Liver (tissue), 3 donors: ENCODE data around the gene ATP11C.
"Not testable (repeated sequence)": the region's sequence is repeated elsewhere in the genome, so short reads cannot be mapped to it uniquely, and the experiment has no call there.

Source experiments
- GABPA ChIP-seq, 2 donors: IDR thresholded peaks in 1 of 2; conservative IDR thresholded peaks in 1 of 2; 2 replicates each; pipeline ENCODE4 v1.6.1; 2016; ENCODE audit warnings: antibody characterized with exemption in 2 of 2, mild to moderate bottlenecking in 1 of 2, moderate library complexity in 1 of 2
- JUND ChIP-seq, 2 donors: IDR thresholded peaks; 2 replicates each; pipeline ENCODE4 v1.6.1; 2016; ENCODE audit warnings: antibody characterized with exemption in 2 of 2
- TF ChIP-seq, protein P1 (sequence below): fragments of 150-350 bp; IDR thresholded peaks from 2 replicates; pipeline ENCODE4 v1.5.1; 2017; ENCODE audit warnings: improper control_type of control experiment, low read depth, low read length; ENCODE audit not compliant: missing input control
- TF ChIP-seq, protein P2 (sequence below): IDR thresholded peaks from 2 replicates; pipeline ENCODE4 v1.6.1; 2016; ENCODE audit warnings: antibody characterized with exemption
- donor health status: healthy.
- donor health status: healthy.

DNA sequence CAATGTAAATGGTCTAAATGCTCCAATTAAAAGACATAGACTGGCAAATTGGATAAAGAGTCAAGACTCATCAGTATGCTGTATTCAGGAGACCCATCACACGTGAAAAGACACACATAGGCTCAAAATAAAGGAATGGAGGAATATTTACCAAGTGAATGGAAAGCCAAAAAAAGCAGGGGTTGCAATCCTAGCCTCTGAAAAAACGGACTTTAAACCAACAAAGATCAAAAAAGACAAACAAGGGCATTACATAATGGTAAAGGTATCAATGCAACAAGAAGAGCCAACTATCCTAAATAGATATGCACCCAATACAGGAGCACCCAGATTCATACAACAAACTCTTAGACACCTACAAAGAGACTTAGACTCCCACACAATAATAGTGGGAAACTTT is 28.2 kb upstream of the ATP11C start:
- not testable (repeated sequence) for TF ChIP-seq GABPA (IDR thresholded peaks at IDR 0.05 in 1 of 2, conservative IDR thresholded peaks at IDR 0.05 in 1 of 2); JUND (IDR thresholded peaks at IDR 0.05)
- TF ChIP-seq, protein P1, sequence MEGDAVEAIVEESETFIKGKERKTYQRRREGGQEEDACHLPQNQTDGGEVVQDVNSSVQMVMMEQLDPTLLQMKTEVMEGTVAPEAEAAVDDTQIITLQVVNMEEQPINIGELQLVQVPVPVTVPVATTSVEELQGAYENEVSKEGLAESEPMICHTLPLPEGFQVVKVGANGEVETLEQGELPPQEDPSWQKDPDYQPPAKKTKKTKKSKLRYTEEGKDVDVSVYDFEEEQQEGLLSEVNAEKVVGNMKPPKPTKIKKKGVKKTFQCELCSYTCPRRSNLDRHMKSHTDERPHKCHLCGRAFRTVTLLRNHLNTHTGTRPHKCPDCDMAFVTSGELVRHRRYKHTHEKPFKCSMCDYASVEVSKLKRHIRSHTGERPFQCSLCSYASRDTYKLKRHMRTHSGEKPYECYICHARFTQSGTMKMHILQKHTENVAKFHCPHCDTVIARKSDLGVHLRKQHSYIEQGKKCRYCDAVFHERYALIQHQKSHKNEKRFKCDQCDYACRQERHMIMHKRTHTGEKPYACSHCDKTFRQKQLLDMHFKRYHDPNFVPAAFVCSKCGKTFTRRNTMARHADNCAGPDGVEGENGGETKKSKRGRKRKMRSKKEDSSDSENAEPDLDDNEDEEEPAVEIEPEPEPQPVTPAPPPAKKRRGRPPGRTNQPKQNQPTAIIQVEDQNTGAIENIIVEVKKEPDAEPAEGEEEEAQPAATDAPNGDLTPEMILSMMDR, result not testable (repeated sequence)
- TF ChIP-seq, protein P2, sequence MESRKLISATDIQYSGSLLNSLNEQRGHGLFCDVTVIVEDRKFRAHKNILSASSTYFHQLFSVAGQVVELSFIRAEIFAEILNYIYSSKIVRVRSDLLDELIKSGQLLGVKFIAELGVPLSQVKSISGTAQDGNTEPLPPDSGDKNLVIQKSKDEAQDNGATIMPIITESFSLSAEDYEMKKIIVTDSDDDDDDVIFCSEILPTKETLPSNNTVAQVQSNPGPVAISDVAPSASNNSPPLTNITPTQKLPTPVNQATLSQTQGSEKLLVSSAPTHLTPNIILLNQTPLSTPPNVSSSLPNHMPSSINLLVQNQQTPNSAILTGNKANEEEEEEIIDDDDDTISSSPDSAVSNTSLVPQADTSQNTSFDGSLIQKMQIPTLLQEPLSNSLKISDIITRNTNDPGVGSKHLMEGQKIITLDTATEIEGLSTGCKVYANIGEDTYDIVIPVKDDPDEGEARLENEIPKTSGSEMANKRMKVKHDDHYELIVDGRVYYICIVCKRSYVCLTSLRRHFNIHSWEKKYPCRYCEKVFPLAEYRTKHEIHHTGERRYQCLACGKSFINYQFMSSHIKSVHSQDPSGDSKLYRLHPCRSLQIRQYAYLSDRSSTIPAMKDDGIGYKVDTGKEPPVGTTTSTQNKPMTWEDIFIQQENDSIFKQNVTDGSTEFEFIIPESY, result not testable (repeated sequence)
